Measurements from ENCODE around the gene CORO1A. TPM values are rescaled to one million over a fixed set of nuclear protein-coding genes. Genes with fewer than 3 reads are reported as not detected.
"Not testable (repeated sequence)": the region's sequence is repeated elsewhere in the genome, so short reads cannot be mapped to it uniquely, and the experiment has no call there.

Gene CORO1A
- total RNA-seq, 4 donors from 2014 or later = 11.0 to 33.5 (median 23.1) TPM

DNA sequence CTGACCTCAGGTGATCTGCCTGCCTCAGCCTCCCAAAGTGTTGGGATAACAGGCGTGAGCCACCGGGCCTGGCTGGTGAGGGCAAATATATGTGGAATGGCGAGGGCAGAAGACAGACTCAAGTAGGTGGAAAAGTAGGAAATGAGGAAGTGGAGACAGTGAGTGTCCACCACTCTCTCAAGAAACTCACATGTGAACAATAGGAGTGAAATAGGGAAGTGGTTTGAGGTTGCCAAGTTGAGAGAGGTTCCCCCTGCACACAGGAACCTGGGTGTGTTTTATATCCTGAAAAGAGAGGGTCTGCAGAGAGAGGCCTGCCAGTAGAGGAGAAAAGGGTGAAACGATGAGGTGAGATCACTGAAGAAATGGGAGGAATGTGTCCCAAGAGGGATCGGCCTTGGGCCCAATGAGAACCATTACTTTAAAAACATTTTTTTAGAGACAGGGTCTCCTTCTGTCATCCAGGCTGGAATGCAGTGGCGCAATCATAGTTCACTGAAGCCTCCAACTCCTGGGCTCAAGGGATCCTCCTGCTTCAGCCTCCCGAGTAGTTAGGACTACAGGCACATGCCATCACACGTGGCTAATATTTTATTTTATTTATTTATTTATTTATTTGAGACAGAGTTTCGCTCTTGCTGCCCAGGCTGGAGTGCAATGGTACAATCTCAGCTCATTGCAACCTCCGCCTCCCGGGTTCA lies 17.1 kb upstream of the CORO1A start:
- H3K27me3 ChIP-seq = no peaks in the 10 kb centered on the region
- no peak overlapping the region for H3K4me3 ChIP-seq
- intact Hi-C loops (cut with DNase I) = no loop called here
- TF ChIP-seq EP300 (IDR thresholded peaks at IDR 0.05) (no peak), POLR2A (IDR thresholded peaks at IDR 0.05; ENCODE audit: low read depth) (no peak), POLR2AphosphoS5 (IDR thresholded peaks at IDR 0.05) (no peak)
- TF ChIP-seq, protein P1, sequence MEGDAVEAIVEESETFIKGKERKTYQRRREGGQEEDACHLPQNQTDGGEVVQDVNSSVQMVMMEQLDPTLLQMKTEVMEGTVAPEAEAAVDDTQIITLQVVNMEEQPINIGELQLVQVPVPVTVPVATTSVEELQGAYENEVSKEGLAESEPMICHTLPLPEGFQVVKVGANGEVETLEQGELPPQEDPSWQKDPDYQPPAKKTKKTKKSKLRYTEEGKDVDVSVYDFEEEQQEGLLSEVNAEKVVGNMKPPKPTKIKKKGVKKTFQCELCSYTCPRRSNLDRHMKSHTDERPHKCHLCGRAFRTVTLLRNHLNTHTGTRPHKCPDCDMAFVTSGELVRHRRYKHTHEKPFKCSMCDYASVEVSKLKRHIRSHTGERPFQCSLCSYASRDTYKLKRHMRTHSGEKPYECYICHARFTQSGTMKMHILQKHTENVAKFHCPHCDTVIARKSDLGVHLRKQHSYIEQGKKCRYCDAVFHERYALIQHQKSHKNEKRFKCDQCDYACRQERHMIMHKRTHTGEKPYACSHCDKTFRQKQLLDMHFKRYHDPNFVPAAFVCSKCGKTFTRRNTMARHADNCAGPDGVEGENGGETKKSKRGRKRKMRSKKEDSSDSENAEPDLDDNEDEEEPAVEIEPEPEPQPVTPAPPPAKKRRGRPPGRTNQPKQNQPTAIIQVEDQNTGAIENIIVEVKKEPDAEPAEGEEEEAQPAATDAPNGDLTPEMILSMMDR (IDR thresholded peaks at IDR 0.05) = no peak
- no peaks in the 10 kb centered on the region for H3K4me1 ChIP-seq
- H3K27ac ChIP-seq (replicated peaks in 1 of 4) = no peak overlapping the region
- H3K36me3 ChIP-seq = no peaks in the 10 kb centered on the region
- no peak for DNase-seq (ENCODE audit: extremely low spot score)
- no peaks in the 10 kb centered on the region for H3K9me3 ChIP-seq
- WGBS = 84% methylated on average over 11 of the region's 11 CpGs

DNA sequence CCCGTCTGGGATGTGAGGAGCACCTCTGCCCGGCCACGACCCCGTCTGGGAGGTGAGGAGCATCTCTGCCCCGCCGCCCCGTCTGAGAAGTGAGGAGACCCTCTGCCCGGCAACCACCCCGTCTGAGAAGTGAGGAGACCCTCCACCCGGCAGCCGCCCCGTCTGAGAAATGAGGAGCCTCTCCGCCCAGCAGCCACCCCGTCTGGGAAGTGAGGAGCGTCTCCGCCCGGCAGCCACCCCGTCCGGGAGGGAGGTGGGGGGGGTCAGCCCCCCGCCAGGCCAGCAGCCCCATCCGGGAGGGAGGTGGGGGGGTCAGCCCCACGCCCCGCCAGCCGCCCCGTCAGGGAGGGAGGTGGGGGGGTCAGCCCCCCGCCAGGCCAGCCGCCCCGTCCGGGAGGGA lies 14.7 kb upstream of the CORO1A start:
- H3K36me3 ChIP-seq; H3K9me3 ChIP-seq; intact Hi-C loops (cut with DNase I); H3K4me3 ChIP-seq; H3K27ac ChIP-seq (replicated peaks in 1 of 4); H3K27me3 ChIP-seq; DNase-seq (ENCODE audit: extremely low spot score); H3K4me1 ChIP-seq: not testable (repeated sequence)
- no CpG with 5 or more reads among the region's 29 CpGs for WGBS

DNA sequence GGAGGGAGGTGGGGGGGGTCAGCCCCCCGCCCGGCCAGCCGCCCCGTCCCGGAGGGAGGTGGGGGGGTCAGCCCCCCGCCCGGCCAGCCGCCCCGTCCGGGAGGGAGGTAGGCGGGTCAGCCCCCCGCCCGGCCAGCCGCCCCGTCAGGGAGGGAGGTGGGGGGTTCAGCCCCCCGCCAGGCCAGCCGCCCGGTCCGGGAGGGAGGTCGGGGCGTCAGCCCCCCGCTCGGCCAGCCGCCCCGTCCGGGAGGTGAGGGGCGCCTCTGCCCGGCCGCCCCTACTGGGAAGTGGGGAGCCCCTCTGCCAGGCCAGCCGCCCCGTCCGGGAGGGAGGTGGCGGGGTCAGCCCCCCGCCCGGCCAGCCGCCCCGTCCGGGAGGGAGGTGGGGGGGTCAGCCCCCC lies 14.0 kb upstream of the CORO1A start:
- H3K9me3 ChIP-seq; DNase-seq (ENCODE audit: extremely low spot score); intact Hi-C loops (cut with DNase I); H3K4me3 ChIP-seq; H3K27ac ChIP-seq (replicated peaks in 1 of 4); H3K36me3 ChIP-seq; H3K4me1 ChIP-seq; H3K27me3 ChIP-seq: not testable (repeated sequence)
- WGBS = no CpG with 5 or more reads among the region's 38 CpGs

DNA sequence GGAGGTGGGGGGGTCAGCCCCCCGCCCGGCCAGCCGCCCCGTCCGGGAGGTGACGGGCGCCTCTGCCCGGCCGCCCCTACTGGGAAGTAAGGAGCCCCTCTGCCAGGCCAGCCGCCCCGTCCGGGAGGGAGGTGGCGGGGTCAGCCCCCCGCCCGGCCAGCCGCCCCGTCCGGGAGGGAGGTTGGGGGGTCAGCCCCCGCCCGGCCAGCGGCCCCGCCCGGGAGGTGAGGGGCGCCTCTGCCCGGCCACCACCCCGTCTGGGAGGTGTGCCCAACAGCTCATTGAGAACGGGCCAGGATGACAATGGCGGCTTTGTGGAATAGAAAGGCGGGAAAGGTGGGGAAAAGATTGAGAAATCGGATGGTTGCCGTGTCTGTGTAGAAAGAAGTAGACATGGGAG lies 13.3 kb upstream of the CORO1A start:
- H3K36me3 ChIP-seq; DNase-seq (ENCODE audit: extremely low spot score); intact Hi-C loops (cut with DNase I); H3K9me3 ChIP-seq; H3K27ac ChIP-seq (replicated peaks in 1 of 4); H3K27me3 ChIP-seq; H3K4me3 ChIP-seq; H3K4me1 ChIP-seq: not testable (repeated sequence)
- WGBS = no CpG with 5 or more reads among the region's 31 CpGs

GRCh38 chr16:30173054-30173453 lies 10.3 kb upstream of the CORO1A start:
- no peaks in the 10 kb centered on the region for H3K9me3 ChIP-seq
- 77% methylated on average over 7 of the region's 7 CpGs for WGBS
- H3K36me3 ChIP-seq = no peaks in the 10 kb centered on the region
- H3K27me3 ChIP-seq = no peaks in the 10 kb centered on the region
- H3K4me3 ChIP-seq = no peak overlapping the region
- TF ChIP-seq, protein P1 (IDR thresholded peaks at IDR 0.05) = no peak
- TF ChIP-seq POLR2A (IDR thresholded peaks at IDR 0.05; ENCODE audit: low read depth) (no peak), EP300 (IDR thresholded peaks at IDR 0.05) (no peak), POLR2AphosphoS5 (IDR thresholded peaks at IDR 0.05) (no peak)
- H3K4me1 ChIP-seq = no peaks in the 10 kb centered on the region
- H3K27ac ChIP-seq (replicated peaks in 1 of 4) = no peak overlapping the region
- intact Hi-C loops (cut with DNase I) = no loop called here
- DNase-seq (ENCODE audit: extremely low spot score) = no peak

DNA sequence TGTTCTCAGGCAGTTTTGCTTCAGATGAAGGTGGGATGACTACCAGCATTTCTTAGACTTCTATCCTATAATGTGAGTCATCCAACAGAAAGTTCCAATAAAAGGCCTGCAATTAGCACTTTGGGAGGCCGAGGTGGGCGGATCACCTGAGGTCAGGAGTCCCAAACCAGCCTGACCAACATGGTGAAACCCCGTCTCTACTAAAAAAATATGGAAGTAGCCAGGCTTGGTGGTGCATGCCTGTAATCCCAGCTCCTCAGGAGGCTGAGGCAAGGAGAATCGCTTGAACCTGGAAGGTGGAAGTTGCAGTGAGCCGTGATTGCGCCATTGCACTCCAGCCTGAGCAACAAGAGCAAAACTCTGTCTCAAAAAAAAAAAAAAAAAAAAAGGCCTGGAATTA lies 6.5 kb upstream of the CORO1A start:
- H3K9me3 ChIP-seq; H3K4me1 ChIP-seq; H3K4me3 ChIP-seq; H3K27me3 ChIP-seq; H3K36me3 ChIP-seq; H3K27ac ChIP-seq (replicated peaks in 1 of 4); intact Hi-C loops (cut with DNase I); DNase-seq (ENCODE audit: extremely low spot score): not testable (repeated sequence)
- WGBS = 84% methylated on average over 6 of the region's 6 CpGs

DNA sequence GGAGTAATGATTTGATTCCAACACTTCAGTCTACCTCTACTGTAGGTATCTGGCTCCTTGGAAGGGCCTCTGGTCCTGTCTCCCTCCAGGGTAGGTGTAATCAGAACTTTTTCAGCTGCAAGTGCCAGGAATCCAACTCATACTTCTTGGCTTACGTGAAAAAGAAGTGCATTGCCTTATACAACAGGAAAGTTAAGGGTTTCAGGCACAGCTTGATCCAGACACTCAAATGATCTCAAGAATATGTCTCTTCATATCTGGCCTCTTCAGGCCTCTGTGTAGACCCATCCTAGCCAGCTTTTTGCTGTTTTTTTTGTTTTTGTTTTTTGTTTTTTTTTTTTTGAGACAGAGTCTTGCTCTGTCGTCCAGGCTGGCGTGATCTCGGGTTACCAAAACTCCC lies 4.2 kb upstream of the CORO1A start:
- intact Hi-C loops (cut with DNase I) = no loop called here

More for the DNA sequence above, 4.2 kb upstream of the CORO1A start:
- H3K4me3 ChIP-seq = no peak overlapping the region
- no peak for DNase-seq (ENCODE audit: extremely low spot score)
- peaks cover 9 to 18% (median 15%) of the 10 kb centered on the region in 4 donors for H3K4me1 ChIP-seq
- WGBS = 91% methylated on average over 4 of the region's 4 CpGs
- no peaks in the 10 kb centered on the region for H3K36me3 ChIP-seq
- no peaks in the 10 kb centered on the region for H3K9me3 ChIP-seq
- no peak overlapping the region for H3K27ac ChIP-seq (replicated peaks in 1 of 4)
- TF ChIP-seq, protein P1 (IDR thresholded peaks at IDR 0.05) = no peak
- TF ChIP-seq POLR2A (IDR thresholded peaks at IDR 0.05; ENCODE audit: low read depth) = no peak
- TF ChIP-seq EP300 (IDR thresholded peaks at IDR 0.05) = no peak
- no peak for TF ChIP-seq POLR2AphosphoS5 (IDR thresholded peaks at IDR 0.05)
- H3K27me3 ChIP-seq = no peaks in the 10 kb centered on the region

Data from esophagus muscularis mucosa (tissue), 4 donors.